Breast epithelium (tissue), 3 donors: ENCODE data around the gene POC5.

Experiments used
- CTCF ChIP-seq, 3 donors: fragments of 450-650 bp; IDR thresholded peaks; one replicate each; pipeline ENCODE4 v1.5.1; 2016 to 2017; ENCODE audit warnings: antibody characterized with exemption in 3 of 3, mild to moderate bottlenecking in 3 of 3, moderate library complexity in 3 of 3
- POLR2A ChIP-seq: fragments of 450-650 bp; IDR thresholded peaks from one replicate; pipeline ENCODE4 v1.6.1; 2016; ENCODE audit warnings: antibody characterized with exemption, mild to moderate bottlenecking, moderate library complexity
- POLR2AphosphoS5 ChIP-seq, 3 donors: sonication (generic); formaldehyde crosslinking; IDR thresholded peaks; one replicate each; pipeline ENCODE4 v1.6.1; 2017; ENCODE audit warnings: antibody characterized with exemption in 3 of 3

GRCh38 chr5:75672616-75673015 lies 44.6 kb downstream of the POC5 start:
- TF ChIP-seq POLR2AphosphoS5 (IDR thresholded peaks at IDR 0.05), result no peak
- TF ChIP-seq CTCF (IDR thresholded peaks at IDR 0.05), result no peak
- TF ChIP-seq POLR2A, result no peak
